ENCODE measurements around the gene SLC25A48. TPM values are rescaled to one million over a fixed set of nuclear protein-coding genes. Genes with fewer than 3 reads are reported as not detected.

The SLC25A48 gene
- total RNA-seq, 4 donors from 2014 or later = 0.33 TPM; not detected in 3

- Histone ChIP-seq H3K27ac (no peak overlapping the region), H3K4me1 (peaks cover 3 to 8% of the 10 kb centered on the region in 2 donors), H3K36me3 (no peaks in the 10 kb centered on the region), H3K4me3 (replicated peaks in 1 of 3) (no peak overlapping the region), H3K27me3 (no peaks in the 10 kb centered on the region), H3K9me3 (no peaks in the 10 kb centered on the region)
- intact Hi-C loops (cut with DNase I) = loop anchor here (5.0 to 10.0 kb wide), 2 partner anchors 268 to 365 kb away; no protein-coding TSS in a partner anchor
- WGBS, 2 donors = 32% methylated on average over 16 to 19 of the region's 19 CpGs
- peak; percentile 86 to 88 for DNase-seq
- no peak for TF ChIP-seq POLR2A (IDR thresholded peaks at IDR 0.05)
- TF ChIP-seq CTCF (IDR thresholded peaks at IDR 0.05) = peak; percentile 27 to 80 (median 66)
Observed at GRCh38 chr5:135829681-135830383, 4.6 kb upstream of the SLC25A48 start.

- H3K27ac ChIP-seq = no peak overlapping the region
- WGBS, 2 donors = 24 to 27% methylated on average over 3 of the region's 3 CpGs
- no peaks in the 10 kb centered on the region for H3K36me3 ChIP-seq
- TF ChIP-seq POLR2A (IDR thresholded peaks at IDR 0.05) = no peak
- TF ChIP-seq CTCF (IDR thresholded peaks at IDR 0.05) = no peak
- no peak for DNase-seq
- no peak overlapping the region for H3K4me3 ChIP-seq (replicated peaks in 1 of 3)
- peaks cover 8 to 12% of the 10 kb centered on the region in 2 donors for H3K4me1 ChIP-seq
- H3K27me3 ChIP-seq = no peaks in the 10 kb centered on the region
- H3K9me3 ChIP-seq = no peaks in the 10 kb centered on the region
- intact Hi-C loops (cut with DNase I) = loop anchor here (5.0 kb wide), 1 partner anchor 268 kb away; no protein-coding TSS in a partner anchor
Observed at GRCh38 chr5:135830384-135830700, 4.1 kb upstream of the SLC25A48 start.

GRCh38 chr5:135830876-135831275 lies 3.6 kb upstream of the SLC25A48 start:
- DNase-seq = no peak
- no peaks in the 10 kb centered on the region for H3K9me3 ChIP-seq
- no peak overlapping the region for H3K4me3 ChIP-seq (replicated peaks in 1 of 3)
- 61 to 65% methylated on average over 4 of the region's 4 CpGs for WGBS, 2 donors
- H3K36me3 ChIP-seq = no peaks in the 10 kb centered on the region
- no peak overlapping the region for H3K27ac ChIP-seq
- intact Hi-C loops (cut with DNase I) = loop anchor here (5.0 kb wide), 1 partner anchor 269 kb away; no protein-coding TSS in a partner anchor
- H3K4me1 ChIP-seq = peaks cover 8 to 12% of the 10 kb centered on the region in 2 donors
- TF ChIP-seq POLR2A (IDR thresholded peaks at IDR 0.05) (no peak), CTCF (IDR thresholded peaks at IDR 0.05) (no peak)
- peaks cover 2% of the 10 kb centered on the region for H3K27me3 ChIP-seq

- peaks cover 4% of the 10 kb centered on the region for H3K27me3 ChIP-seq
- H3K27ac ChIP-seq = no peak overlapping the region
- TF ChIP-seq POLR2A (IDR thresholded peaks at IDR 0.05) (no peak), CTCF (IDR thresholded peaks at IDR 0.05) (no peak)
- H3K4me1 ChIP-seq = peaks cover 8 to 12% of the 10 kb centered on the region in 2 donors
- H3K4me3 ChIP-seq (replicated peaks in 1 of 3) = no peak overlapping the region
- 95 to 100% methylated on average over 1 of the region's 1 CpG for WGBS, 2 donors
- no peaks in the 10 kb centered on the region for H3K36me3 ChIP-seq
- intact Hi-C loops (cut with DNase I) = loop anchor here (5.0 kb wide), 1 partner anchor 269 kb away; no protein-coding TSS in a partner anchor
- H3K9me3 ChIP-seq = no peaks in the 10 kb centered on the region
- DNase-seq = no peak
Observed at GRCh38 chr5:135831439-135831838, 3.0 kb upstream of the SLC25A48 start.

- intact Hi-C loops (cut with DNase I) = loop anchor here (5.0 kb wide), 1 partner anchor 270 kb away; no protein-coding TSS in a partner anchor
- Histone ChIP-seq H3K9me3 (no peaks in the 10 kb centered on the region), H3K36me3 (no peaks in the 10 kb centered on the region), H3K4me1 (peaks cover 8 to 12% of the 10 kb centered on the region in 2 donors), H3K4me3 (replicated peaks in 1 of 3) (no peak overlapping the region), H3K27ac (no peak overlapping the region), H3K27me3 (peaks cover 4% of the 10 kb centered on the region)
- no peak for TF ChIP-seq POLR2A (IDR thresholded peaks at IDR 0.05)
- TF ChIP-seq CTCF (IDR thresholded peaks at IDR 0.05) = no peak
- no peak for DNase-seq
- WGBS, 2 donors = 83 to 86% methylated on average over 12 of the region's 12 CpGs
Observed at GRCh38 chr5:135831851-135832555, 2.5 kb upstream of the SLC25A48 start.
